ENCODE measurements around the gene NR2E3.

Gene NR2E3

DNA sequence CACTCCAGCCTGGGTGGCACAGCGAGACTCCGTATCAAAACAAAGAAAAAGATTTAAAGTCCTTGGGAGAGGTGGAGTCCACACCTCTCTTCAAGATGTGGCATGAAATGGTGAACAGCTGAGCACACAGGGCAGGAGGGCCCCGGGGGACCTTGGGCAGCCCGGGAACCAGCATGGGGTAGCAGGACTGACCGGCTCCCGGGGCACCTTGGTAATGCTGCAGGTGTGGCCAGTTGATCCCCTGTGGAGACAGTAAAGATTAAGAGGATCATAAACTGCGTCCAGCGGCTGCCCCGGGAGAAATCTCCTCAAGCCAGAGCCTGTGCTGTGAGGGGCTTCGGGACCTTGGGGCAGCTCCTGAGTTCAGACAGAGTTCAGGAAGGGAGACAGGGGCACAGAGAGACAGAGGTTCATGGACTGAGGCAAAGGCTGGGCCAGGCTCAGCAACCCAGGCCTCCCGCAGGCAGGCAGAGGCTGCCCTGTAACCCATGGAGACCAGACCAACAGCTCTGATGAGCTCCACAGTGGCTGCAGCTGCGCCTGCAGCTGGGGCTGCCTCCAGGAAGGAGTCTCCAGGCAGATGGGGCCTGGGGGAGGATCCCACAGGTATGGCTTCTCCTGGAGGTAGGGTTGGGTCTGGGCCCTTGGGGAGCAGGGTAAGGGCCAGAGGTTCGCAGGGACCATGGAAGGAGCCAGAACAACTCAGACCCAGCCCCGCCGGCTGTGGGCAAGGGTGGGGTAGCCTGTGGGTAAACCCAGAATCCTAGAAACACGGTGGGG is at the start of gene NR2E3:
Gene NR2E3 (plus strand): TSS at position 299 of the 780 bp plus-strand sequence. CDS start 190 bp downstream, at position 489.
- TF ChIP-seq, protein P1, sequence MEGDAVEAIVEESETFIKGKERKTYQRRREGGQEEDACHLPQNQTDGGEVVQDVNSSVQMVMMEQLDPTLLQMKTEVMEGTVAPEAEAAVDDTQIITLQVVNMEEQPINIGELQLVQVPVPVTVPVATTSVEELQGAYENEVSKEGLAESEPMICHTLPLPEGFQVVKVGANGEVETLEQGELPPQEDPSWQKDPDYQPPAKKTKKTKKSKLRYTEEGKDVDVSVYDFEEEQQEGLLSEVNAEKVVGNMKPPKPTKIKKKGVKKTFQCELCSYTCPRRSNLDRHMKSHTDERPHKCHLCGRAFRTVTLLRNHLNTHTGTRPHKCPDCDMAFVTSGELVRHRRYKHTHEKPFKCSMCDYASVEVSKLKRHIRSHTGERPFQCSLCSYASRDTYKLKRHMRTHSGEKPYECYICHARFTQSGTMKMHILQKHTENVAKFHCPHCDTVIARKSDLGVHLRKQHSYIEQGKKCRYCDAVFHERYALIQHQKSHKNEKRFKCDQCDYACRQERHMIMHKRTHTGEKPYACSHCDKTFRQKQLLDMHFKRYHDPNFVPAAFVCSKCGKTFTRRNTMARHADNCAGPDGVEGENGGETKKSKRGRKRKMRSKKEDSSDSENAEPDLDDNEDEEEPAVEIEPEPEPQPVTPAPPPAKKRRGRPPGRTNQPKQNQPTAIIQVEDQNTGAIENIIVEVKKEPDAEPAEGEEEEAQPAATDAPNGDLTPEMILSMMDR (IDR thresholded peaks at IDR 0.05), result no peak

DNA sequence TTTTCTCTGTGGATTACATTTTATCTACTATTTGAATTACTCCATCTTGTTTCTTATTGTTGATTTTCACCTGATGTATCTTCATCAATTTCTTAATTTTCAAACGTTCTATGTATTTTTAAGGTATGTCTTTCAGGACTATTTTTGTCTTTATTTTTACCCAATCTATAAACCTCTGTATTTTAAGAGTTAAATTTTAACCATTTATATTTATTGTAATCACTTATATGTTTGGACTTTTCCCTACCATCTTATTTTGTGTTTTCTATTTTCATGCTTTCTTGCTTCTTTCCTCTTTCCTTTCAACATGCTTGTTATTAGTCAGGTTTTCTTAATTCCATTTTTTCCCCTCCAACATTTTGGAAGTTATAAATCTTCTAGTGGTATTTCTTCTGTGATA is 49.5 kb upstream of the NR2E3 start:
- TF ChIP-seq, protein P1 (IDR thresholded peaks at IDR 0.05), result no peak

DNA sequence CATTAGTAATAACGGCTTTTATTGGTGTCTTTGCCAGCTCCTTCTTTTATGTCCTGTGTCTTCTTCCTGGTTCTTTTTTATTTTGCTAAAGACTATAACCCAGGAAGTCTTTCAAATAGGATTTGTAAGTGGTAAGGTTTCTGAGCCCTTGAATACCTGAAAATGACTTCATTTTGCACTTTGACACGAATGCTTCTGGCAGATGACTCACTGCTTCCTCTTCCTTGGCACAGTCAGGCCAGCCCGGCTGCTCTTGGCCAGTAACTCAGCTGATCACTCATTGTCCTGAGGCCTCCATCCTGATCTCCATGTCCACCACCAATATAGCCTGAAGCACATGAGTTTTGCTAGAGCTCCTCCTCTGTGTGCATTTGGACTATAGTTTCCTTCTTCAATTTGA is 48.7 kb upstream of the NR2E3 start:
- TF ChIP-seq, protein P1 (IDR thresholded peaks at IDR 0.05), result no peak

DNA sequence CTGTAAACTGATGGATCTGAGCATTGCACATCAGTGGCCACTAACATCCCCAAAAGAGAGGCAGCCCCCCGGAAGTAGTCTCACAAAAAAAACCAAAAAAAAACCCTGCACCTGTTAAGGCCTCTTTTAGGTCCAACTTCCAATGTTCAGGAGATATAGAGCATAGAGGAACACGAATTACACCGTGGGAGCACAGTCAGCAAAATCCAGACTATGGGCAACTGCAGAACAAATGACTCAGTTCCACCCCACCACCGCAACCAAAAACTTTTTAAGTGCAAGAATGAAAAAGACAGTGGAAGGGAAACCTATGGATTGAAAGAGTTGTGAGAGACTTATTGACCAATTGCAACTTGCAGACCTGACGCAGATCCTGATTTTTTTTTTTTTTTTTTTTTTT is 42.2 kb upstream of the NR2E3 start:
- TF ChIP-seq, protein P1 (IDR thresholded peaks at IDR 0.05), result no peak

DNA sequence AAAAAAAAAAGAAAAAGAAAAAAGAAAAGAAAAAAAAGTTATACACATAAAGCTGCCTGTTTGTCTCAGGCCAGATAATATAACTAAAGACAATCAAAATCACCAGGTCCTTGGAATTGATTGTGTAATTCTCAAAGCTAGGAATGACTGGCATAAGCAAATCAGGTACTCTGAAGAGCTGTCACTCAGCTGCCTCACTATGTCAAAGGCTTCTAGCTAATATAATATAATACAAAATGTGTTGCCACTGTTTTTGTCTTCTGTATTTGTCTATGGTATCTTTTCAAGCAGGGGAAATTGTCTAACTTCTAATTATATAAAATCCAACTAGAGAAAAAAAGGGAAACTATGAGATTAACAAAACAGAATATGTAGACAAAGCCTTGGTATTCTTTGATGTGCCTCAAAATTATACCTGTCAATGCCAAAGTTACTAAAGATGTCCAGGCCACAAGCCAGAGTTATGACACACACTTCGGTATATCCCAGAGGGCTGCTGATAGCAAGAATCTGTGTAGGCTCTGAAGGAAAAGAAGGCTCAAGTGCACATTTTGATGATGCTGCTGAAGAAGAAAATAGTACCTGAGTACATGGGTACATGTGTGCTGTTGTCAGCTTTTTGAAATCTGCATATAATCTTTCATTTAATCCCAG is 37.0 kb upstream of the NR2E3 start:
- TF ChIP-seq, protein P1 (IDR thresholded peaks at IDR 0.05), result no peak

DNA sequence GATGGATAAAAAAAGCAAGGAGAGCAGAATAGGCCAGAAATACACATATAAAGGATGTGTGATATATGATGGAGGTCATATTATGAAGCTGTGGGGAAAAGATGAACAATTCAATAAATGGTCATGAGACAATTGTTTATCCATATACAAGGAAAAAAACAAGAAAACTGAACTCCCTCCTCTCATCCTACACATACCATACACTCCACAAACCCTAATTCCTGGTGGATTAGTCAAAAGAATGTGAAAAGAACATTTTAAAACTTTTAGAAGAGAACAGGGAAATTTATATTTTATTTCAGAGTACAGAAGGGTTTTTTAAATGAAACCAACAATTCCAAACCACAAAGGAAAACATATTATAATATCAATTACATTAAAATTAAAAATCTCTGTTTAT is 34.5 kb upstream of the NR2E3 start:
- TF ChIP-seq, protein P1 (IDR thresholded peaks at IDR 0.05), result no peak

DNA sequence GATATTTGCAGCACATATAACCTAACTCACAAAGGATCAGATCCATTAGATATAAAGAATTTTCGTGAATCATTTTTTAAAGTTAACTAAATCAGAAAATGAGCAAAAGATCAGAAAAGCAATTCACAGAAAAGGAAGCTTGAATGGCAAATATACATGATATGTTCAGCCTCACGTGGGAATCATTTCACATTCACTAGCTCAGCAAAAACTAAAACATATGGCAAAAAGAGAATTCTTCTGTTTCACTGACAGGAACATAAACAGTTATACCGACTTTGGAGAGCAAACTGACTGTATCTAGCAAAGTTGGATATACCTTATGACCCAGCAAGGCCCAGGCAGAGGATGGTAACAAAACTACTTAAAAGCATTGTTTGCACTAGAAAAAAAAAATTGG is 34.0 kb upstream of the NR2E3 start:
- TF ChIP-seq, protein P1 (IDR thresholded peaks at IDR 0.05), result no peak
